ENCODE results near the gene KIF21B. TPM values are rescaled to one million over a fixed set of nuclear protein-coding genes. Genes with fewer than 3 reads are reported as not detected.

The KIF21B gene
- total and polyA plus RNA-seq, 2 donors = 7.3 to 8.2 TPM

DNA sequence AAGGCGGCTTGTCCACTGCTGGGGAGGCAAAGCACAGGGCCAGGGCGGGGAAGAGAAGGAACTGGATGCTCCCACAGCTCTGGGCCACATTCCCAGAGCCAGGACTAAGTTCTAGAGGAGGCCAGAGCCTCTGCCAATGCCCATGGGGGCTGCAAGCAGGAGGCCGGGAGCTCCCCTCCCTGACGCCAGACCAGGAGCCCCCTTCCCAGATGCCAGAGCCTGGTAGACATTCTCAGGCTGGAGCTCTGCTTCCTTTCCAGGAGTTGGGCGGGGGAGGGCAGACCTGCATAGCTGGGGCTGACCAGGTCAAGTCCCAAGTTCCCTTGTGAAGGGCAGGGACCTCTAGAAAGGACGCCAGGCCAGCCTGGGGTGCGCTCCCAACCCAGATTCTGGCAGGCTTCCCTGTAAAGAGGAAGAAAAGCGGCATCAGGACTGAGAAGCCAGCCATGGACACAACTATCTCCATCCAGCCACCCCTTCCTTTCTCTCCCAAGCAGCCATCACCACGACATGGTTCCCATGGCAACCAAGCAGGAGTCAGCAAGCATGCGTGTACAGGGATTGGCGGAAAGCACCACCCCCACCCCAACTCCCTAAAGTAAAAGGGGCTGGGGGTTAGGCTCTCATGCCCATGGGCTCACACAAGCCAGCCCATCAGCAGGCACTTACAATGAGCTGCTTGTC is 13.4 kb downstream of the KIF21B start:
- H3K27ac ChIP-seq (ENCODE audit: low read depth in 1 of 2, low read length in 1 of 2) = no peak overlapping the region
- H3K27me3 ChIP-seq (ENCODE audit: control insufficient read depth in 2 of 2, insufficient read depth in 1 of 2, low read length in 1 of 2) = no peaks in the 10 kb centered on the region
- 94% methylated on average over 11 of the region's 11 CpGs for WGBS
- H3K4me3 ChIP-seq (ENCODE audit: low read length in 2 of 2) = no peak overlapping the region
- H3K9me3 ChIP-seq (ENCODE audit: control insufficient read depth in 2 of 2, insufficient read depth in 1 of 2, low read length in 1 of 2) = no peaks in the 10 kb centered on the region
- no peak for DNase-seq (ENCODE audit: low read depth in 6 of 9, low spot score in 9 of 9)
- H3K36me3 ChIP-seq (ENCODE audit: control insufficient read depth in 2 of 2, insufficient read depth in 2 of 2, low read length in 1 of 2) = peaks cover 17 to 22% of the 10 kb centered on the region in 2 donors
- H3K4me1 ChIP-seq (ENCODE audit: control insufficient read depth in 2 of 2, insufficient read depth in 2 of 2, low read length in 2 of 2) = peaks cover 0 to 4% of the 10 kb centered on the region in 2 donors

DNA sequence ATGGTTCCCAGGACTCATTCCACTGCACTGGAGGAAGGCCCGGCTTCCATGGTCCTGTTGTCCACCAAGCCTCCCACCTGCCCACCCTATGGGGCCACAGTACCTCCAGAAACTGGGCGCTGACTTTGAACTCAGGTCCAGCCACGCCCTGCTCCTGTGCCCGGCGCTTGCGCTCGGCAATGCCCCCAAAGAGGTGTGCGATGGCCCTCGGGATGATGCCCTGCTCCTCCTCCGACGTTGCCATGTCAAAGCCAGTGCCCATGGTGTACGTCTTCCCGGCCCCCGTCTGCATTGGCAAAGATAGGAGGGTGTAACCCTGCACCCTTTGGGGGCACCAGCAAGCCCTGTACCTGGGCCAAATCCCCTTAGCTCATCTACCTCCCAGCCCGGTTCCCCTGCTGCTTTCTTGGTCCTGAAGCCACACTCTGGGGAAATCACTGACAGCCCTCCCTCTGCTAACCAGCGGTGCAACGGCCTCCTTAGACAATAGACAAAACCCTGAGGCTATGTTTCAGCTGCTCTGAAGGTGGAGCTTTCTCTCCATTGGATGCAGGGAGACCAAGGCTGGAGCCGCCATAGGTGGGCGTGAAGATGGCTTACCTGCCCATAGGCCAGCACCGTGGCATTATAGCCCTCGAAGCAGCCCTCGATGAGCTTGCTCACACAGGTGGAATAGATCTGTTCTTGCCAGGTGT is 14.7 kb downstream of the KIF21B start:
- Histone ChIP-seq H3K9me3 (ENCODE audit: control insufficient read depth in 2 of 2, insufficient read depth in 1 of 2, low read length in 1 of 2) (no peaks in the 10 kb centered on the region), H3K36me3 (ENCODE audit: control insufficient read depth in 2 of 2, insufficient read depth in 2 of 2, low read length in 1 of 2) (peaks cover 30 to 35% of the 10 kb centered on the region in 2 donors), H3K4me3 (ENCODE audit: low read length in 2 of 2) (no peak overlapping the region), H3K27me3 (ENCODE audit: control insufficient read depth in 2 of 2, insufficient read depth in 1 of 2, low read length in 1 of 2) (no peaks in the 10 kb centered on the region), H3K4me1 (ENCODE audit: control insufficient read depth in 2 of 2, insufficient read depth in 2 of 2, low read length in 2 of 2) (peaks cover 0 to 1% of the 10 kb centered on the region in 2 donors), H3K27ac (ENCODE audit: low read depth in 1 of 2, low read length in 1 of 2) (no peak overlapping the region)
- 94% methylated on average over 22 of the region's 22 CpGs for WGBS
- DNase-seq (ENCODE audit: low read depth in 6 of 9, low spot score in 9 of 9) = no peak

DNA sequence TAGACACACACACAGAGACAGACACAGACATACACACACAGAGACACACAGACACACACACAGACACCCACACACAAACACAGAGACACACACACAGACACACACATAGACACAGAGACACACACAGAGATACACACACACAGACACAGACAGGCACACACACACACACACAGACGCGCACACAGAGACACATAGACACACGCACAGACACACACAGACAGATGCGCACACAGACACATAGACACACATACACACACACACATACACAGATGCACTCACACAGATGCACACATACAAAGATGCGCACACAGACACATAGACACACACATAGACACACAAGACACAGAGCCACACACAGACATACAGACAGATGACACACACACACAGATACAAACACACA is 16.0 kb downstream of the KIF21B start:
- Histone ChIP-seq H3K9me3 (ENCODE audit: control insufficient read depth in 2 of 2, insufficient read depth in 1 of 2, low read length in 1 of 2) (no peaks in the 10 kb centered on the region), H3K27ac (ENCODE audit: low read depth in 1 of 2, low read length in 1 of 2) (no peak overlapping the region), H3K4me3 (ENCODE audit: low read length in 2 of 2) (no peak overlapping the region), H3K36me3 (ENCODE audit: control insufficient read depth in 2 of 2, insufficient read depth in 2 of 2, low read length in 1 of 2) (peaks cover 39 to 48% of the 10 kb centered on the region in 2 donors), H3K4me1 (ENCODE audit: control insufficient read depth in 2 of 2, insufficient read depth in 2 of 2, low read length in 2 of 2) (no peaks in the 10 kb centered on the region), H3K27me3 (ENCODE audit: control insufficient read depth in 2 of 2, insufficient read depth in 1 of 2, low read length in 1 of 2) (no peaks in the 10 kb centered on the region)
- WGBS = 91% methylated on average over 5 of the region's 5 CpGs
- no peak for DNase-seq (ENCODE audit: low read depth in 6 of 9, low spot score in 9 of 9)

DNA sequence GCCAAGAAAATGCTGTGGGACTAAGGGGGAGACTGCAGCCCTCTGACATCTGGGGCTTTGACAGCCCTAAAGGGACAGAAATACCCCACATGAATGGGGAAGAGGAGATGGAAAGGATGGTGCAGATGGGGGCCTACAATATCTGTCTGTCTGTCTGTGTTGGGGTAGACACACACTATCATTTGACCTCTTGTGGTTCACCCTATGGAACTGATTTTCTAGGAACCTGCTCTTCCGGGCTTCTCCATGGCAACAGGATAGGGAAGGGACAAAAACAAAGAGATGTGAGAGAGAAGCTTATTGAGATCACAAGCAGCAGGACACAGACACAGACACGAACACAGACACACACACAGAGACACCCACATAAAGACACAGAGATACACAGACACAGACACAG is 17.1 kb downstream of the KIF21B start:
- H3K27me3 ChIP-seq (ENCODE audit: control insufficient read depth in 2 of 2, insufficient read depth in 1 of 2, low read length in 1 of 2) = no peaks in the 10 kb centered on the region
- DNase-seq (ENCODE audit: low read depth in 6 of 9, low spot score in 9 of 9) = no peak
- peaks cover 0 to 1% of the 10 kb centered on the region in 2 donors for H3K9me3 ChIP-seq (ENCODE audit: control insufficient read depth in 2 of 2, insufficient read depth in 1 of 2, low read length in 1 of 2)
- WGBS = 88% methylated on average over 2 of the region's 2 CpGs
- peaks cover 44 to 56% of the 10 kb centered on the region in 2 donors for H3K36me3 ChIP-seq (ENCODE audit: control insufficient read depth in 2 of 2, insufficient read depth in 2 of 2, low read length in 1 of 2)
- no peak overlapping the region for H3K27ac ChIP-seq (ENCODE audit: low read depth in 1 of 2, low read length in 1 of 2)
- H3K4me1 ChIP-seq (ENCODE audit: control insufficient read depth in 2 of 2, insufficient read depth in 2 of 2, low read length in 2 of 2) = no peaks in the 10 kb centered on the region
- no peak overlapping the region for H3K4me3 ChIP-seq (ENCODE audit: low read length in 2 of 2)

GRCh38 chr1:201004732-201005131 is 18.8 kb downstream of the KIF21B start:
- no peaks in the 10 kb centered on the region for H3K27me3 ChIP-seq (ENCODE audit: control insufficient read depth in 2 of 2, insufficient read depth in 1 of 2, low read length in 1 of 2)
- H3K4me1 ChIP-seq (ENCODE audit: control insufficient read depth in 2 of 2, insufficient read depth in 2 of 2, low read length in 2 of 2) = no peaks in the 10 kb centered on the region
- peaks cover 54 to 67% of the 10 kb centered on the region in 2 donors for H3K36me3 ChIP-seq (ENCODE audit: control insufficient read depth in 2 of 2, insufficient read depth in 2 of 2, low read length in 1 of 2)
- no peak overlapping the region for H3K27ac ChIP-seq (ENCODE audit: low read depth in 1 of 2, low read length in 1 of 2)
- H3K4me3 ChIP-seq (ENCODE audit: low read length in 2 of 2) = no peak overlapping the region
- peaks cover 0 to 1% of the 10 kb centered on the region in 2 donors for H3K9me3 ChIP-seq (ENCODE audit: control insufficient read depth in 2 of 2, insufficient read depth in 1 of 2, low read length in 1 of 2)
- no peak for DNase-seq (ENCODE audit: low read depth in 6 of 9, low spot score in 9 of 9)
- WGBS = 97% methylated on average over 14 of the region's 14 CpGs

DNA sequence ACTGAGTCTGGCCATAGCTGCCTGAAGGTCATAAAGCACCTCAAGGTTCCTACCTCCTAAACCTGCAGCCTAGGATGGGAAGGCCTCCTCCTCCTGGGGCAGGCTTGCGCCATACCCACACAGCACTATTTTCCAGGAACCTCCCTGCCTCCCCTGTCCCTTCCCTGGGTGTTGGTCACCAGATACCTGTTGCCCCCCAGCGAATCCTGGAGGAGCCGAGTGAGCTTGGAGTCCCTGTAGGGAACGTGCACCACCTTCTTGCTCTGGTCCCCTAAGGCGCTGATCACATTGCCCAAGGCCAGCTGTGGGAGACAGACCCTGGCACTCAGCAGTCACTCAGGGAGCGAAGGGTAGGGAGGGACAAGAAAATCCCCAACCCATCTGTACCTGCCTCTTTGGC is 19.4 kb downstream of the KIF21B start:
- H3K9me3 ChIP-seq (ENCODE audit: control insufficient read depth in 2 of 2, insufficient read depth in 1 of 2, low read length in 1 of 2) = peaks cover 0 to 1% of the 10 kb centered on the region in 2 donors
- H3K4me3 ChIP-seq (ENCODE audit: low read length in 2 of 2) = no peak overlapping the region
- no peaks in the 10 kb centered on the region for H3K27me3 ChIP-seq (ENCODE audit: control insufficient read depth in 2 of 2, insufficient read depth in 1 of 2, low read length in 1 of 2)
- H3K36me3 ChIP-seq (ENCODE audit: control insufficient read depth in 2 of 2, insufficient read depth in 2 of 2, low read length in 1 of 2) = peaks cover 58 to 70% of the 10 kb centered on the region in 2 donors
- no peak overlapping the region for H3K27ac ChIP-seq (ENCODE audit: low read depth in 1 of 2, low read length in 1 of 2)
- DNase-seq (ENCODE audit: low read depth in 6 of 9, low spot score in 9 of 9) = no peak
- WGBS = 97% methylated on average over 6 of the region's 6 CpGs
- no peaks in the 10 kb centered on the region for H3K4me1 ChIP-seq (ENCODE audit: control insufficient read depth in 2 of 2, insufficient read depth in 2 of 2, low read length in 2 of 2)

GRCh38 chr1:201002510-201002909 is 21.0 kb downstream of the KIF21B start:
- H3K4me3 ChIP-seq (ENCODE audit: low read length in 2 of 2) = no peak overlapping the region
- no peaks in the 10 kb centered on the region for H3K4me1 ChIP-seq (ENCODE audit: control insufficient read depth in 2 of 2, insufficient read depth in 2 of 2, low read length in 2 of 2)
- no peak for DNase-seq (ENCODE audit: low read depth in 6 of 9, low spot score in 9 of 9)
- no peaks in the 10 kb centered on the region for H3K27me3 ChIP-seq (ENCODE audit: control insufficient read depth in 2 of 2, insufficient read depth in 1 of 2, low read length in 1 of 2)
- peaks cover 0 to 1% of the 10 kb centered on the region in 2 donors for H3K9me3 ChIP-seq (ENCODE audit: control insufficient read depth in 2 of 2, insufficient read depth in 1 of 2, low read length in 1 of 2)
- H3K36me3 ChIP-seq (ENCODE audit: control insufficient read depth in 2 of 2, insufficient read depth in 2 of 2, low read length in 1 of 2) = peaks cover 70 to 76% of the 10 kb centered on the region in 2 donors
- 97% methylated on average over 1 of the region's 1 CpG for WGBS
- no peak overlapping the region for H3K27ac ChIP-seq (ENCODE audit: low read depth in 1 of 2, low read length in 1 of 2)

GRCh38 chr1:201001962-201002361 is 21.6 kb downstream of the KIF21B start:
- WGBS = 96% methylated on average over 11 of the region's 11 CpGs
- Histone ChIP-seq H3K27me3 (ENCODE audit: control insufficient read depth in 2 of 2, insufficient read depth in 1 of 2, low read length in 1 of 2) (no peaks in the 10 kb centered on the region), H3K36me3 (ENCODE audit: control insufficient read depth in 2 of 2, insufficient read depth in 2 of 2, low read length in 1 of 2) (peaks cover 73 to 79% of the 10 kb centered on the region in 2 donors), H3K4me1 (ENCODE audit: control insufficient read depth in 2 of 2, insufficient read depth in 2 of 2, low read length in 2 of 2) (no peaks in the 10 kb centered on the region), H3K27ac (ENCODE audit: low read depth in 1 of 2, low read length in 1 of 2) (no peak overlapping the region), H3K9me3 (ENCODE audit: control insufficient read depth in 2 of 2, insufficient read depth in 1 of 2, low read length in 1 of 2) (peaks cover 0 to 1% of the 10 kb centered on the region in 2 donors), H3K4me3 (ENCODE audit: low read length in 2 of 2) (no peak overlapping the region)
- DNase-seq (ENCODE audit: low read depth in 6 of 9, low spot score in 9 of 9) = no peak

- WGBS = 97% methylated on average over 25 of the region's 25 CpGs
- H3K4me1 ChIP-seq (ENCODE audit: control insufficient read depth in 2 of 2, insufficient read depth in 2 of 2, low read length in 2 of 2) = no peaks in the 10 kb centered on the region
- peaks cover 79 to 82% of the 10 kb centered on the region in 2 donors for H3K36me3 ChIP-seq (ENCODE audit: control insufficient read depth in 2 of 2, insufficient read depth in 2 of 2, low read length in 1 of 2)
- DNase-seq (ENCODE audit: low read depth in 6 of 9, low spot score in 9 of 9) = no peak
- no peak overlapping the region for H3K27ac ChIP-seq (ENCODE audit: low read depth in 1 of 2, low read length in 1 of 2)
- no peak overlapping the region for H3K4me3 ChIP-seq (ENCODE audit: low read length in 2 of 2)
- H3K27me3 ChIP-seq (ENCODE audit: control insufficient read depth in 2 of 2, insufficient read depth in 1 of 2, low read length in 1 of 2) = no peaks in the 10 kb centered on the region
- H3K9me3 ChIP-seq (ENCODE audit: control insufficient read depth in 2 of 2, insufficient read depth in 1 of 2, low read length in 1 of 2) = peaks cover 0 to 1% of the 10 kb centered on the region in 2 donors
Measured at GRCh38 chr1:201000391-201000790, 23.1 kb downstream of the KIF21B start.
